Spleen (tissue), 11 donors: ENCODE data around the gene LMF2. TPM values are rescaled to one million over a fixed set of nuclear protein-coding genes. Genes with fewer than 3 reads are reported as not detected.

Experiments used
- DNase-seq: peaks from one replicate; pipeline ENCODE4 v3.0.0-alpha.2; 2020
- H3K27ac ChIP-seq, 8 donors: fragments of 200-600 bp; sonication (generic) in 7 of 8; 1 replicate in 4 of 8; 2 replicates in 4 of 8; pipeline versions ENCODE4 v1.5.0 to v1.8.0; 2016 to 2021; ENCODE audit warnings: inconsistent platforms in 4 of 8, mild to moderate bottlenecking in 4 of 8, moderate library complexity in 1 of 8
- H3K27me3 ChIP-seq, 7 donors: fragments of 200-600 bp; sonication (generic) in 6 of 7; replicated peaks in 1 of 7; 1 replicate in 4 of 7; 2 replicates in 3 of 7; pipeline versions ENCODE4 v1.5.0 to v1.8.0; 2016 to 2021; ENCODE audit warnings: inconsistent platforms in 3 of 7, mild to moderate bottlenecking in 1 of 7
- H3K36me3 ChIP-seq, 6 donors: fragments of 200-600 bp; sonication (generic) in 5 of 6; 1 replicate in 4 of 6; 2 replicates in 2 of 6; pipeline versions ENCODE4 v1.5.0 to v1.8.0; 2016 to 2021; ENCODE audit warnings: inconsistent platforms in 2 of 6
- H3K4me1 ChIP-seq, 6 donors: fragments of 200-600 bp; sonication (generic) in 5 of 6; 1 replicate in 3 of 6; 2 replicates in 3 of 6; pipeline versions ENCODE4 v1.5.0 to v1.8.0; 2016 to 2021; ENCODE audit warnings: inconsistent platforms in 3 of 6
- H3K4me3 ChIP-seq, 8 donors: fragments of 200-600 bp; sonication (generic) in 7 of 8; 1 replicate in 4 of 8; 2 replicates in 4 of 8; pipeline versions ENCODE4 v1.5.0 to v1.8.0; 2016 to 2021; ENCODE audit warnings: inconsistent platforms in 4 of 8, mild to moderate bottlenecking in 4 of 8, moderate library complexity in 2 of 8
- H3K9me3 ChIP-seq, 8 donors: fragments of 200-600 bp; sonication (generic) in 7 of 8; 1 replicate in 4 of 8; 2 replicates in 4 of 8; pipeline versions ENCODE4 v1.5.0 to v1.8.0; 2016 to 2021; ENCODE audit warnings: inconsistent platforms in 4 of 8
- POLR2A ChIP-seq, 3 donors: fragments of 450-650 bp; IDR thresholded peaks; one replicate each; pipeline ENCODE4 v1.5.1; 2017; ENCODE audit warnings: antibody characterized with exemption in 3 of 3, mild to moderate bottlenecking in 1 of 3
- POLR2AphosphoS5 ChIP-seq, 3 donors: sonication (generic); formaldehyde crosslinking; IDR thresholded peaks; one replicate each; pipeline ENCODE4 v1.5.1; 2017; ENCODE audit warnings: antibody characterized with exemption in 3 of 3
- WGBS, 5 donors: extraction: QIAGEN DNeasy Blood & Tissue Kit in 3 of 5; methylation state at CpG; one replicate each; pipeline versions ENCODE4 v1.1.5 to v1.1.7; 2013 to 2018; 5-methylcytosine and 5-hydroxymethylcytosine counted together
- intact Hi-C: fragments of 100-400 bp; cut with DNase I; formaldehyde crosslinking; loops from one replicate; pipeline ENCODE4 v1.15.0; 2023; ENCODE audit warnings: low total_unique reads
- polyA plus RNA-seq, 3 donors: library from polyadenylated mRNA; stranded (reverse); fragments of 200-250 nt; gene quantifications; one replicate each; pipeline ENCODE4 v1.2.1, GENCODE V29; 2013
- total RNA-seq, 7 donors: library from RNA; depleted of rRNA in 3 of 7; stranded (reverse); fragments of >200 nt in 3 of 7; fragmentation: NEBNext Ultra II Directional in 4 of 7; extraction: Animal tissue kit (Norgen Biotek cat#: 25700) in 4 of 7; gene quantifications; one replicate each; pipeline versions ENCODE4 v1.1.0 to v1.2.1, GENCODE V29; 2016 to 2021
- TF ChIP-seq, protein P1 (sequence below), 11 experiments: fragments of 200-600 bp in 7 of 11; fragments of 450-650 bp in 4 of 11; sonication (generic) in 4 of 11; IDR thresholded peaks in 8 of 11; conservative IDR thresholded peaks in 3 of 11; 1 replicate in 7 of 11; 2 replicates in 4 of 11; pipeline versions ENCODE4 v1.4.0 to v1.8.0; 2016 to 2021; ENCODE audit warnings: antibody characterized with exemption in 11 of 11, inconsistent platforms in 4 of 11, mild to moderate bottlenecking in 1 of 11
- donor health status: healthy with polysubstance abuse.
- donor health status: DM: no; HTN: no; CAD: no; lungs with moderate emphysema.
- donor health status: DM: no; HTN: no; CAD: no.
- donor health status: Bipolar disorder and iron deficiency.
- donor health status: healthy.
- donor health status: DM: no; HTN: no; CAD: no.
- donor health status: DM: yes; HTN: yes; CAD: no.

LMF2 gene
- total and polyA plus RNA-seq, 10 donors, result 36.6 to 81.1 (median 70.0) TPM

- Histone ChIP-seq H3K36me3 (no peaks in the 10 kb centered on the region), H3K4me3 (peak within 1 kb of the TSS; percentile 51 to 86 (median 58)), H3K27ac (peak within 1 kb of the TSS in 3 of 8 donors; percentile 55 to 69 (median 62)), H3K4me1 (peaks cover 5 to 33% (median 18%) of the 10 kb centered on the region in 6 donors), H3K9me3 (no peaks in the 10 kb centered on the region), H3K27me3 (peaks cover 0 to 63% (median 20%) of the 10 kb centered on the region in 7 donors)
- 3 to 6% (median 4%) methylated on average over 12 to 70 of the region's 70 CpGs for WGBS, 5 donors
- TF ChIP-seq POLR2AphosphoS5 (IDR thresholded peaks at IDR 0.05) (peak in 1 of 3 donors; percentile 60), POLR2A (IDR thresholded peaks at IDR 0.05) (no peak)
- TF ChIP-seq, protein P1, sequence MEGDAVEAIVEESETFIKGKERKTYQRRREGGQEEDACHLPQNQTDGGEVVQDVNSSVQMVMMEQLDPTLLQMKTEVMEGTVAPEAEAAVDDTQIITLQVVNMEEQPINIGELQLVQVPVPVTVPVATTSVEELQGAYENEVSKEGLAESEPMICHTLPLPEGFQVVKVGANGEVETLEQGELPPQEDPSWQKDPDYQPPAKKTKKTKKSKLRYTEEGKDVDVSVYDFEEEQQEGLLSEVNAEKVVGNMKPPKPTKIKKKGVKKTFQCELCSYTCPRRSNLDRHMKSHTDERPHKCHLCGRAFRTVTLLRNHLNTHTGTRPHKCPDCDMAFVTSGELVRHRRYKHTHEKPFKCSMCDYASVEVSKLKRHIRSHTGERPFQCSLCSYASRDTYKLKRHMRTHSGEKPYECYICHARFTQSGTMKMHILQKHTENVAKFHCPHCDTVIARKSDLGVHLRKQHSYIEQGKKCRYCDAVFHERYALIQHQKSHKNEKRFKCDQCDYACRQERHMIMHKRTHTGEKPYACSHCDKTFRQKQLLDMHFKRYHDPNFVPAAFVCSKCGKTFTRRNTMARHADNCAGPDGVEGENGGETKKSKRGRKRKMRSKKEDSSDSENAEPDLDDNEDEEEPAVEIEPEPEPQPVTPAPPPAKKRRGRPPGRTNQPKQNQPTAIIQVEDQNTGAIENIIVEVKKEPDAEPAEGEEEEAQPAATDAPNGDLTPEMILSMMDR (IDR thresholded peaks at IDR 0.05 in 8 of 11, conservative IDR thresholded peaks at IDR 0.05 in 3 of 11), result no peak
- peak; percentile 93 for DNase-seq
- intact Hi-C loops, result no loop called here
Observed at GRCh38 chr22:50481440-50482106, 25.9 kb downstream of the LMF2 start, which contains the start of gene ADM2. TSS of gene ADM2 (plus strand) at chr22:50481543. CDS start at chr22:50481848, 305 bp downstream.

DNA sequence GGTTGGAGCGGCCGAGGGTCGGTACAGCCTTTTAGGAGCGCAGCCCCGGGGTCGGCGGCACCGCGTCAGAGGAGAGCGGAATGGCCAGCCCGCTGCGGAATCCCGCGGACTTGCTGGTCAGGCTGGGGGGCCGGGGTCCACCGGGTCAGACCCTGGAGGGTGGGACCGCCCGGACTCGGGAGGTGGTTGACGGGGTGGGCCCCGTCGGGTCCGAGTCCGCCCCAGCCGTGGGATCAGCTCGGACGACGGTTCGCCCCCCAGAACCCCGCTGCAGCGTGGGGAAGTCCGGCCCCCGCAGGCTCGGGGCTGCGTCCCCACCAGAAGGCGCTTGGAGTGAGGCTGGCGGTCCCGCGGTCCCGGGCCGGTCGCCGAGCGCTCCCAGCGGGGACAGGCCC, 26.5 kb downstream of the LMF2 start:
- Histone ChIP-seq H3K27me3 (peaks cover 0 to 60% (median 20%) of the 10 kb centered on the region in 7 donors), H3K9me3 (no peaks in the 10 kb centered on the region), H3K4me1 (peaks cover 5 to 33% (median 18%) of the 10 kb centered on the region in 6 donors), H3K36me3 (no peaks in the 10 kb centered on the region), H3K4me3 (peak overlapping the region; percentile 51 to 86 (median 58)), H3K27ac (peak overlapping the region in 3 of 8 donors; percentile 55 to 69 (median 62))
- TF ChIP-seq, protein P1 (IDR thresholded peaks at IDR 0.05 in 8 of 11, conservative IDR thresholded peaks at IDR 0.05 in 3 of 11), result no peak
- TF ChIP-seq POLR2AphosphoS5 (IDR thresholded peaks at IDR 0.05) (no peak), POLR2A (IDR thresholded peaks at IDR 0.05) (no peak)
- intact Hi-C loops, result no loop called here
- DNase-seq, result no peak
- 5 to 13% (median 5%) methylated on average over 5 to 45 of the region's 45 CpGs for WGBS, 5 donors

DNA sequence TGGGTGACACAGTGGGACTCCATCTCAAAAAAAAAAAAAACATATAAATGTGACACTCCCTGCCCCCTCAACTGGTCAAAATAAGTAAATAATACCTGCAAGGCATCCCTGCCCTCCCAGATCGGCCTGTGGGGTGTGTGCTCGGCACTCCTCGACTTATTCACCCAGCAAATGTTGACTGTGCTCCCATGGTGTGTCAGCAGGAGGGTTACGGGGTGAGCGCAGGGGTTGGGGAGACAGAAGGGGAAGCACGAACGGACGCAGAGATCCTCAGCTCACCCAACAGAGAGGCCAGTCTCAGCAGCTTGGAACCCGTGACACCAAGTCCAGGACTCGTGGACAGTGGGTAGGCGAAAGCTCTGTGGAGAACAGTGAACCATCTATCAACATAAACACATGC, 27.8 kb downstream of the LMF2 start:
- Histone ChIP-seq H3K27ac (no peak overlapping the region), H3K4me3 (no peak overlapping the region), H3K4me1 (peaks cover 8 to 40% (median 25%) of the 10 kb centered on the region in 6 donors), H3K9me3 (no peaks in the 10 kb centered on the region), H3K36me3 (no peaks in the 10 kb centered on the region), H3K27me3 (peaks cover 0 to 58% (median 20%) of the 10 kb centered on the region in 7 donors)
- no peak for TF ChIP-seq POLR2A (IDR thresholded peaks at IDR 0.05)
- TF ChIP-seq POLR2AphosphoS5 (IDR thresholded peaks at IDR 0.05), result no peak
- TF ChIP-seq, protein P1 (IDR thresholded peaks at IDR 0.05 in 8 of 11, conservative IDR thresholded peaks at IDR 0.05 in 3 of 11), result no peak
- DNase-seq, result no peak
- intact Hi-C loops, result loop anchor here (10.0 kb wide), 1 partner anchor 135 kb away; the partner anchor contains the start of gene PPP6R2
- WGBS, 5 donors, result 60 to 69% (median 63%) methylated on average over 11 of the region's 11 CpGs

GRCh38 chr22:50477923-50478322, 29.6 kb downstream of the LMF2 start:
- peaks cover 0 to 40% (median 20%) of the 10 kb centered on the region in 7 donors for H3K27me3 ChIP-seq
- H3K4me3 ChIP-seq, result no peak overlapping the region
- TF ChIP-seq, protein P1 (IDR thresholded peaks at IDR 0.05 in 8 of 11, conservative IDR thresholded peaks at IDR 0.05 in 3 of 11), result no peak
- no peak for TF ChIP-seq POLR2AphosphoS5 (IDR thresholded peaks at IDR 0.05)
- no peak for TF ChIP-seq POLR2A (IDR thresholded peaks at IDR 0.05)
- intact Hi-C loops, result loop anchor here (10.0 kb wide), 1 partner anchor 133 kb away; the partner anchor contains the start of gene PPP6R2
- no peak for DNase-seq
- 82 to 95% (median 92%) methylated on average over 12 of the region's 12 CpGs for WGBS, 5 donors
- no peak overlapping the region for H3K27ac ChIP-seq
- no peaks in the 10 kb centered on the region for H3K36me3 ChIP-seq
- H3K9me3 ChIP-seq, result no peaks in the 10 kb centered on the region
- peaks cover 19 to 45% (median 37%) of the 10 kb centered on the region in 6 donors for H3K4me1 ChIP-seq
